IMR-90 (cell line): ENCODE results near the gene PPIL4. TPM values are rescaled to one million over a fixed set of nuclear protein-coding genes. Genes with fewer than 3 reads are reported as not detected.

Source experiments
- ATAC-seq: fragments of 200-7000 bp; cut with Tn5 transposase; 2 replicates; pipeline ENCODE4 v1.9.1; 2020; ENCODE audit warnings: low read depth, mild to moderate bottlenecking, moderate library complexity
- BruUV-seq: library from RNA; stranded (reverse); fragments of 400-500 nt; replicated peaks from 2 replicates; lab custom pipeline; 2021; lab: Mats Ljungman, UMichigan
- CTCF ChIA-PET: fragments of 300-600 bp; formaldehyde crosslinking; extraction: SDS; loops from one replicate; lab custom pipeline; 2021; ENCODE audit warnings: antibody characterized with exemption; lab: Yijun Ruan, JAX
- POLR2A ChIA-PET: fragments of 300-600 bp; sonication (Branson Sonifier 250); formaldehyde crosslinking; loops from one replicate; lab custom pipeline; 2022; ENCODE audit warnings: antibody characterized with exemption; ENCODE audit not compliant: unreplicated experiment; lab: Charles Lee
- DNase-seq: peaks from one replicate; pipeline ENCODE4 v3.0.0; 2013
- H2AFZ ChIP-seq: replicated peaks from 2 replicates; pipeline ENCODE3; 2013; ENCODE audit warnings: low read length, mild to moderate bottlenecking; ENCODE audit not compliant: poor library complexity
- H2AK5ac ChIP-seq: 2 replicates; pipeline ENCODE4 v1.6.1; 2013; ENCODE audit warnings: low read depth, low read length, inconsistent platforms
- H2AK9ac ChIP-seq: replicated peaks from 2 replicates; pipeline ENCODE3; 2013; ENCODE audit warnings: mild to moderate bottlenecking, low read depth, low read length, moderate library complexity; ENCODE audit not compliant: poor library complexity
- H2BK120ac ChIP-seq: 2 replicates; pipeline ENCODE4 v1.6.1; 2013; ENCODE audit warnings: low read depth, low read length, inconsistent platforms
- H2BK15ac ChIP-seq: 3 replicates; pipeline ENCODE4 v1.6.1; 2013; ENCODE audit warnings: low read depth, low read length, inconsistent platforms
- H2BK20ac ChIP-seq: 2 replicates; pipeline ENCODE4 v1.6.1; 2013; ENCODE audit warnings: low read depth, mild to moderate bottlenecking, inconsistent platforms, low read length, moderate library complexity
- H2BK5ac ChIP-seq: 2 replicates; pipeline ENCODE4 v1.6.1; 2013; ENCODE audit warnings: mild to moderate bottlenecking, low read depth, low read length, inconsistent platforms; ENCODE audit not compliant: poor library complexity, severe bottlenecking
- H3K14ac ChIP-seq: replicated peaks from 2 replicates; pipeline ENCODE4 v1.6.1; 2013; ENCODE audit warnings: low read depth, low read length, inconsistent platforms
- H3K18ac ChIP-seq: 2 replicates; pipeline ENCODE4 v1.6.1; 2013; ENCODE audit warnings: low read depth, low read length, control low read depth
- H3K23ac ChIP-seq: 2 replicates; pipeline ENCODE4 v1.6.1; 2013; ENCODE audit warnings: low read depth, low read length, inconsistent platforms
- H3K27ac ChIP-seq: 2 replicates; pipeline ENCODE4 v1.5.1; 2013; ENCODE audit warnings: mild to moderate bottlenecking, control low read depth, low read length; ENCODE audit not compliant: insufficient read depth
- H3K27me3 ChIP-seq: 2 replicates; pipeline ENCODE4 v1.6.1; 2013; ENCODE audit warnings: low read length; ENCODE audit not compliant: control insufficient read depth, insufficient read depth
- H3K36me3 ChIP-seq: 2 replicates; pipeline ENCODE4 v1.6.1; 2013; ENCODE audit warnings: low read length, mixed read lengths; ENCODE audit not compliant: control insufficient read depth, insufficient read depth
- H3K4ac ChIP-seq: 2 replicates; pipeline ENCODE4 v1.6.1; 2013; ENCODE audit warnings: low read depth, low read length, inconsistent platforms
- H3K4me1 ChIP-seq: 2 replicates; pipeline ENCODE4 v1.6.1; 2013; ENCODE audit warnings: low read length, mixed read lengths; ENCODE audit not compliant: control insufficient read depth, insufficient read depth
- H3K4me2 ChIP-seq: 2 replicates; pipeline ENCODE4 v1.6.1; 2013; ENCODE audit warnings: low read depth, mild to moderate bottlenecking, control low read depth, low read length, moderate library complexity
- H3K4me3 ChIP-seq: 2 replicates; pipeline ENCODE4 v1.5.1; 2013; ENCODE audit warnings: low read depth, mild to moderate bottlenecking, control low read depth, low read length, moderate library complexity; ENCODE audit not compliant: insufficient read depth
- H3K56ac ChIP-seq: 2 replicates; pipeline ENCODE4 v1.6.1; 2013; ENCODE audit warnings: low read length, inconsistent platforms; ENCODE audit not compliant: insufficient read depth; ENCODE audit errors: extremely low read depth
- H3K79me1 ChIP-seq, 2 experiments: 2 replicates each; pipeline ENCODE4 v1.6.1; 2013; ENCODE audit warnings: low read length in 2 of 2, inconsistent platforms in 1 of 2, low read depth in 1 of 2
- H3K9ac ChIP-seq: 2 replicates; pipeline ENCODE4 v1.6.1; 2013; ENCODE audit warnings: low read depth, low read length, control low read depth
- H3K9me1 ChIP-seq: 2 replicates; pipeline ENCODE4 v1.6.1; 2013; ENCODE audit warnings: low read length, inconsistent platforms; ENCODE audit not compliant: insufficient read depth
- H3K9me3 ChIP-seq: 2 replicates; pipeline ENCODE4 v1.6.1; 2013; ENCODE audit warnings: low read length; ENCODE audit not compliant: control insufficient read depth, insufficient read depth
- H4K20me1 ChIP-seq: 2 replicates; pipeline ENCODE4 v1.6.1; 2013; ENCODE audit warnings: low read length, inconsistent platforms; ENCODE audit not compliant: insufficient read depth
- H4K5ac ChIP-seq: 2 replicates; pipeline ENCODE4 v1.6.1; 2013; ENCODE audit warnings: mild to moderate bottlenecking, low read depth, low read length, control low read depth
- H4K8ac ChIP-seq, 2 experiments: 2 replicates each; pipeline ENCODE4 v1.6.1; 2013; ENCODE audit warnings: low read depth in 2 of 2, low read length in 2 of 2, control low read depth in 1 of 2, inconsistent platforms in 1 of 2
- H4K91ac ChIP-seq: 2 replicates; pipeline ENCODE4 v1.6.1; 2013; ENCODE audit warnings: low read depth, low read length, inconsistent platforms; ENCODE audit not compliant: insufficient read depth
- MXI1 ChIP-seq: IDR thresholded peaks from 2 replicates; pipeline ENCODE4 v1.6.1; 2012; ENCODE audit warnings: low read depth, mild to moderate bottlenecking, low read length, moderate library complexity, borderline replicate concordance
- WGBS, 2 experiments: methylation state at CpG; one replicate each; pipeline versions ENCODE4 v1.1.5 to v1.1.7; 2013; ENCODE audit warnings: missing lambda C conversion rate in 2 of 2; ENCODE audit not compliant: insufficient read length in 1 of 2; ENCODE audit errors: extremely low coverage in 2 of 2; 5-methylcytosine and 5-hydroxymethylcytosine counted together
- dilution Hi-C: fragments of 300-500 bp; cut with HindIII; formaldehyde crosslinking; loops from one replicate; pipeline ENCODE4 v1.14.3; 2018; ENCODE audit warnings: low sequenced_read_pairs; ENCODE audit not compliant: unreplicated experiment
- in situ Hi-C: fragments of 300-500 bp; cut with MboI; formaldehyde crosslinking; loops from 3 replicates; pipeline ENCODE4 v1.14.3; 2019; ENCODE audit warnings: low sequenced_read_pairs, inconsistent platforms, mixed read lengths
- intact Hi-C: fragments of 100-400 bp; cut with micrococcal nuclease; formaldehyde crosslinking; loops from 2 replicates; pipeline ENCODE4 v1.10.0; 2022
- polyA plus RNA-seq, 3 experiments: library from polyadenylated mRNA; depleted of rRNA; stranded (reverse); fragments of >200 nt; gene quantifications; 2 replicates each; pipeline ENCODE4 v1.2.3, GENCODE V29; 2012; ENCODE audit warnings: low replicate concordance in 1 of 3
- total RNA-seq: library from RNA; depleted of rRNA; stranded (reverse); fragments of >200 nt; gene quantifications from 2 replicates; pipeline ENCODE4 v1.2.3, GENCODE V29; 2012

PPIL4 gene
- total and polyA plus RNA-seq, 2 of the 4 experiments (the other 2 are of a cell fraction) = 10.6 to 13.3 TPM

DNA sequence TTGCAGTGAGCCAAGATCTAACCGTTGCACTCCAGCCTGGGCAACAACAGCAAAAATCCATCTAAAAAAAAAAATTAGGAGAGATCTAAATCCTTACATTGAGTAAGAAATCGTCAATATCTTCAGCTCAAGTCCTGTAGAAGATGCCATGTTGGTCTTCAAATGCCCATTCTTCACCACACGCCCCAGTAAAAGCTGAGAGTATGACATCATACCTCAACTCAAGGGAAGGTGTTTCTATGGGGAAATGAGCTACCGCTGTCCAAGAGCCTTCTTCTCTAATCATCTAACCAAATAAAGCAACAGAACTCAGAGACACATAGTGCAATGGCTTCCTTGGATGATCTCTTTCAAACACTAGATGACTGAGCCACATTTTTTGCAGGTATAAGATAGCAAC, 58.5 kb downstream of the PPIL4 start:
- no CpG with 5 or more reads among the region's 4 CpGs for WGBS, 2 experiments
- H2BK120ac ChIP-seq = no peak overlapping the region
- no peak overlapping the region for H3K18ac ChIP-seq
- H3K4me1 ChIP-seq = peaks cover 5% of the 10 kb centered on the region; the same call in 1 of the 2 replicates
- no peaks in the 10 kb centered on the region; the same call in 1 of the 2 replicates for H3K27me3 ChIP-seq
- H2AK9ac ChIP-seq = no peak overlapping the region
- ATAC-seq (no peak), DNase-seq (no peak)
- no peak overlapping the region for H3K56ac ChIP-seq
- H3K27ac ChIP-seq = no peak overlapping the region
- H3K4ac ChIP-seq = no peak overlapping the region
- BruUV-seq = no TSS peak
- H2AK5ac ChIP-seq = no peak overlapping the region
- no peaks in the 10 kb centered on the region for H3K79me1 ChIP-seq
- H3K4me2 ChIP-seq = no peak overlapping the region
- dilution Hi-C loops = no loop called here
- no peak overlapping the region for H4K91ac ChIP-seq
- no peak overlapping the region for H3K4me3 ChIP-seq
- ChIA-PET CTCF (no interaction called here), POLR2A (no interaction called here)
- H2BK20ac ChIP-seq = no peak overlapping the region
- no peak overlapping the region for H4K8ac ChIP-seq
- no peak overlapping the region for H3K14ac ChIP-seq
- H3K36me3 ChIP-seq = no peaks in the 10 kb centered on the region
- H3K23ac ChIP-seq = no peak overlapping the region
- H4K20me1 ChIP-seq = no peaks in the 10 kb centered on the region
- intact Hi-C loops = no loop called here
- H3K9me3 ChIP-seq = no peaks in the 10 kb centered on the region
- in situ Hi-C loops = no loop called here
- no peak overlapping the region for H2BK5ac ChIP-seq
- H2BK15ac ChIP-seq = no peak overlapping the region
- no peak overlapping the region for H3K9ac ChIP-seq
- no peak overlapping the region for H2AFZ ChIP-seq
- no peak overlapping the region for H4K5ac ChIP-seq
- no peak for TF ChIP-seq MXI1
- H3K9me1 ChIP-seq = no peaks in the 10 kb centered on the region; the same call in 1 of the 2 replicates
